Gastroesophageal sphincter (tissue), 3 donors: ENCODE measurements around the gene CAPN12.

Experiments
- CTCF ChIP-seq, 4 experiments: fragments of 200-600 bp in 2 of 4; fragments of 450-650 bp in 2 of 4; sonication (generic) in 1 of 4; IDR thresholded peaks; one replicate each; pipeline ENCODE4 v1.5.1; 2017 to 2019; ENCODE audit warnings: antibody characterized with exemption in 4 of 4, mild to moderate bottlenecking in 2 of 4, moderate library complexity in 2 of 4
- EP300 ChIP-seq: sonication (generic); formaldehyde crosslinking; IDR thresholded peaks from one replicate; pipeline ENCODE4 v1.6.1; 2017; ENCODE audit warnings: antibody characterized with exemption, mild to moderate bottlenecking
- POLR2A ChIP-seq, 2 donors: fragments of 450-650 bp; IDR thresholded peaks; one replicate each; pipeline ENCODE4 v1.6.1; 2017; ENCODE audit warnings: antibody characterized with exemption in 2 of 2, mild to moderate bottlenecking in 2 of 2, moderate library complexity in 1 of 2
- POLR2AphosphoS5 ChIP-seq: sonication (generic); formaldehyde crosslinking; IDR thresholded peaks from one replicate; pipeline ENCODE4 v1.6.1; 2017; ENCODE audit warnings: antibody characterized with exemption

DNA sequence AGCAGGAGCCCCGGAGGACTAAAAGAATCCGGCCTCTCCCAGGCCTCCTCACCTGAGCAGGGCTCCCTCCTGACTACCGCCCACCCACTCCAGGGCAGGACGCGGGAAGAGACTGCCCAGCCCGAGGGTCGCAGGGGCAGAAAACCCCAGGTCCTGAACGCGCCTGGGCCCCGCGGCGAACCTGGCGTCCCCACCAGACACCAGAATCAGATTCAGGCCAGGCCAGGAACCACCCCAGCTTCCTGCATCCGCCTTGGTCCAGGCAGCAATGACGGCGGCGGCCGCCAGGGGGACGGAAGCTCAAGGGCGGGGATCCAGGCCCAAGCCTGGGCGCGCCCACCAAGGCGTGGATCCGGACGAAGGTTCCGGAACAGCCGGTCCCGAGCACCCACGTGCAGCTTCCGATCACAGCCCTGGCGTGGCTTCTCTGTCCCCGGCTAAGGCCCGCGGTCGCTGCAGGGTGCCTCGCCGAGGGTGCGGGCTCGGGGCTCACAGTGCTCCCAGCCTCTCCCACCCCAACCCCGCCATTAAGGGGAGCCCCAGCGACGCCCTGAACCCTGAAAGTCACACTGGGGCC lies 25.4 kb upstream of the CAPN12 start:
- TF ChIP-seq CTCF (IDR thresholded peaks at IDR 0.05) (peak in 3 of 4 experiments; percentile 63 to 91 (median 85)), POLR2A (IDR thresholded peaks at IDR 0.05) (no peak), EP300 (no peak), POLR2AphosphoS5 (peak; percentile 29)
